H9 (cell line): ENCODE data around the gene JARID2. TPM values are rescaled to one million over a fixed set of nuclear protein-coding genes. Genes with fewer than 3 reads are reported as not detected.

Experiments
- DNase-seq: peaks from one replicate; pipeline ENCODE4 v3.0.0-alpha.2; 2017
- H2AFZ ChIP-seq: one replicate; pipeline ENCODE4 v1.6.1; 2013; ENCODE audit warnings: mild to moderate bottlenecking, low read length, control low read depth, moderate library complexity
- H2AK5ac ChIP-seq: 2 replicates; pipeline ENCODE4 v1.6.1; 2013; ENCODE audit warnings: low read length, control low read depth, mixed read lengths; ENCODE audit not compliant: insufficient read length
- H2BK120ac ChIP-seq: one replicate; pipeline ENCODE4 v1.6.1; 2013; ENCODE audit warnings: low read depth, mild to moderate bottlenecking, low read length, control low read depth, inconsistent platforms; ENCODE audit not compliant: poor library complexity, severe bottlenecking
- H2BK12ac ChIP-seq: 2 replicates; pipeline ENCODE4 v1.6.1; 2013; ENCODE audit warnings: low read length, control low read depth, mixed read lengths, low read depth; ENCODE audit not compliant: insufficient read length
- H2BK15ac ChIP-seq: 2 replicates; pipeline ENCODE4 v1.6.1; 2013; ENCODE audit warnings: low read depth, low read length, control low read depth
- H2BK20ac ChIP-seq: one replicate; pipeline ENCODE4 v1.6.1; 2013; ENCODE audit warnings: low read depth, mild to moderate bottlenecking, low read length, control low read depth, inconsistent platforms; ENCODE audit not compliant: poor library complexity, severe bottlenecking
- H2BK5ac ChIP-seq: 2 replicates; pipeline ENCODE4 v1.6.1; 2013; ENCODE audit warnings: low read length, control low read depth, mixed read lengths; ENCODE audit not compliant: insufficient read length
- H3K14ac ChIP-seq: 2 replicates; pipeline ENCODE4 v1.6.1; 2013; ENCODE audit warnings: low read length, control low read depth; ENCODE audit not compliant: insufficient read depth
- H3K18ac ChIP-seq: 2 replicates; pipeline ENCODE4 v1.6.1; 2013; ENCODE audit warnings: low read depth, mild to moderate bottlenecking, mixed read lengths, low read length, control low read depth; ENCODE audit not compliant: insufficient read length
- H3K23ac ChIP-seq: 2 replicates; pipeline ENCODE4 v1.6.1; 2013; ENCODE audit warnings: low read length, control low read depth, mixed read lengths, low read depth; ENCODE audit not compliant: insufficient read length
- H3K23me2 ChIP-seq: 2 replicates; pipeline ENCODE4 v1.6.1; 2013; ENCODE audit warnings: low read depth, mild to moderate bottlenecking, mixed read lengths, low read length, control low read depth; ENCODE audit not compliant: insufficient read length, poor library complexity, severe bottlenecking
- H3K27ac ChIP-seq: 2 replicates; pipeline ENCODE4 v1.5.1; 2013; ENCODE audit warnings: low read length, control low read depth, mixed read lengths, low read depth; ENCODE audit not compliant: insufficient read length
- H3K27me3 ChIP-seq: 2 replicates; pipeline ENCODE4 v1.6.1; 2013; ENCODE audit warnings: low read length, control low read depth, inconsistent platforms; ENCODE audit not compliant: insufficient read depth
- H3K4ac ChIP-seq: 2 replicates; pipeline ENCODE4 v1.6.1; 2013; ENCODE audit warnings: low read depth, mild to moderate bottlenecking, control low read depth, inconsistent platforms, low read length, moderate library complexity
- H3K4me1 ChIP-seq: 2 replicates; pipeline ENCODE4 v1.6.1; 2013; ENCODE audit warnings: low read length, control low read depth, inconsistent platforms; ENCODE audit not compliant: insufficient read depth
- H3K4me2 ChIP-seq: 2 replicates; pipeline ENCODE4 v1.6.1; 2013; ENCODE audit warnings: low read length, control low read depth, mixed read lengths; ENCODE audit not compliant: insufficient read length, insufficient read depth
- H3K56ac ChIP-seq: 2 replicates; pipeline ENCODE4 v1.6.1; 2013; ENCODE audit warnings: low read depth, mild to moderate bottlenecking, mixed read lengths, low read length, control low read depth; ENCODE audit not compliant: insufficient read length
- H3K79me1 ChIP-seq: 2 replicates; pipeline ENCODE4 v1.6.1; 2013; ENCODE audit warnings: low read depth, mild to moderate bottlenecking, moderate library complexity, low read length, control low read depth, inconsistent platforms; ENCODE audit not compliant: insufficient read depth, poor library complexity, severe bottlenecking
- H3K79me2 ChIP-seq: 2 replicates; pipeline ENCODE4 v1.6.1; 2013; ENCODE audit warnings: low read length, control low read depth, inconsistent platforms; ENCODE audit not compliant: insufficient read depth
- H3K9ac ChIP-seq: 2 replicates; pipeline ENCODE4 v1.6.1; 2013; ENCODE audit warnings: low read length, control low read depth, mixed read lengths; ENCODE audit not compliant: insufficient read length; ENCODE audit errors: extremely low read depth
- H3K9me3 ChIP-seq: one replicate; pipeline ENCODE4 v1.6.1; 2013; ENCODE audit warnings: low read depth, low read length, inconsistent platforms; ENCODE audit not compliant: control insufficient read depth
- H3T11ph ChIP-seq: one replicate; pipeline ENCODE4 v1.6.1; 2013; ENCODE audit warnings: mild to moderate bottlenecking, low read length, control low read depth, inconsistent platforms
- H4K20me1 ChIP-seq: one replicate; pipeline ENCODE4 v1.6.1; 2013; ENCODE audit not compliant: control insufficient read depth, insufficient read length, insufficient read depth
- H4K5ac ChIP-seq: 2 replicates; pipeline ENCODE4 v1.6.1; 2013; ENCODE audit warnings: low read depth, mild to moderate bottlenecking, mixed read lengths, low read length, control low read depth; ENCODE audit not compliant: insufficient read length
- H4K8ac ChIP-seq: replicated peaks from 2 replicates; pipeline ENCODE4 v1.6.1; 2013; ENCODE audit warnings: low read length, control low read depth, mixed read lengths, low read depth; ENCODE audit not compliant: insufficient read length
- H4K91ac ChIP-seq: 2 replicates; pipeline ENCODE4 v1.6.1; 2013; ENCODE audit warnings: low read depth, mild to moderate bottlenecking, moderate library complexity, mixed read lengths, low read length, control low read depth; ENCODE audit not compliant: insufficient read length
- H3K27ac Mint-ChIP-seq, 3 experiments: 2 replicates in 2 of 3; 3 replicates in 1 of 3; pipeline ENCODE4 v1.8.0; 2020 to 2021; ENCODE audit warnings: mixed read lengths in 3 of 3, mild to moderate bottlenecking in 1 of 3, moderate library complexity in 1 of 3
- H3K27me3 Mint-ChIP-seq: 2 replicates; pipeline ENCODE4 v1.8.0; 2021; ENCODE audit warnings: low read depth, mild to moderate bottlenecking, moderate library complexity, mixed read lengths
- H3K36me3 Mint-ChIP-seq, 3 experiments: 2 replicates in 2 of 3; 3 replicates in 1 of 3; pipeline ENCODE4 v1.8.0; 2020 to 2021; ENCODE audit warnings: low read depth in 3 of 3, mixed read lengths in 3 of 3; ENCODE audit not compliant: insufficient read depth in 1 of 3
- H3K4me1 Mint-ChIP-seq, 2 experiments: 2 replicates each; pipeline ENCODE4 v1.8.0; 2020; ENCODE audit warnings: mixed read lengths in 2 of 2
- H3K4me3 Mint-ChIP-seq, 2 experiments: 2 replicates in 1 of 2; 3 replicates in 1 of 2; pipeline ENCODE4 v1.8.0; 2020 to 2021; ENCODE audit warnings: mild to moderate bottlenecking in 2 of 2, mixed read lengths in 2 of 2, moderate library complexity in 1 of 2
- H3K9me3 Mint-ChIP-seq, 2 experiments: 2 replicates in 1 of 2; 3 replicates in 1 of 2; pipeline ENCODE4 v1.8.0; 2020; ENCODE audit warnings: mild to moderate bottlenecking in 2 of 2, mixed read lengths in 2 of 2, moderate library complexity in 1 of 2
- WGBS: extraction: QIAGEN DNeasy Blood & Tissue Kit; methylation state at CpG from one replicate; pipeline ENCODE4 v1.1.7; 2013; ENCODE audit warnings: missing lambda C conversion rate, low lambda C conversion rate, mixed read lengths; ENCODE audit not compliant: insufficient read length; ENCODE audit errors: extremely low coverage; 5-methylcytosine and 5-hydroxymethylcytosine counted together
- total RNA-seq: library from RNA; stranded (reverse); gene quantifications from 2 replicates; pipeline ENCODE4 v1.2.1, GENCODE V29; 2021
- TF ChIP-seq, protein P1 (sequence below): fragments of 200-600 bp; sonication (generic); conservative IDR thresholded peaks from 3 replicates; pipeline ENCODE4 v1.8.0; 2021; ENCODE audit warnings: antibody characterized with exemption, mild to moderate bottlenecking

The JARID2 gene
- total RNA-seq, 1 experiment from 2014 or later = 174 TPM

DNA sequence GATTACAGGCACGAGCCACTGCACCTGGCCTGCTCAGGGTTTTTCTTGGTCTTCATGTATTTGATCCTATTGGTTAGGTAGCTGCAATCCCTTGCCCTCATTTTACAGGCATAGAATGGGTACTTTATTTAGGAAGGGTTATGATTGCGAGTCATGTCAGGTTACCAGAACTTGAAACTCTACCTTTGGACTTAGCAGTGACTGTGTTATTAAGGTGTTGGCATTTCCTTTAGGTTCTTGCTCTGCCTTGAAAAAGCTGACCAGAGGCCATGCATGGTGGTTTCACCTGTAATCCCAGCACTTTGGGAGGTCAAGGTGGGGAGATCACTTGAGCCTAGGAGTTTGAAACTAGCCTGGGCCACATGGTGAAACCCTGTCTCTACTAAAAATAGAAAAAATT is 24.5 kb downstream of the JARID2 start:
- no peak overlapping the region for H4K91ac ChIP-seq
- no peak overlapping the region for H2BK120ac ChIP-seq
- no peaks in the 10 kb centered on the region for H4K20me1 ChIP-seq
- Mint-ChIP-seq H3K27me3 (no peaks in the 10 kb centered on the region), H3K36me3 (peaks cover 23 to 47% (median 41%) of the 10 kb centered on the region in 3 experiments), H3K9me3 (no peaks in the 10 kb centered on the region), H3K4me1 (peaks cover 85 to 87% of the 10 kb centered on the region in 2 experiments), H3K4me3 (peak overlapping the region in 1 of 2 experiments; percentile 74; a peak in 1 of 5 replicates), H3K27ac (peak overlapping the region in 2 of 3 experiments; percentile 19 to 70; a peak in 2 of 7 replicates)
- no peak overlapping the region for H3K9ac ChIP-seq
- no peak overlapping the region for H3K27ac ChIP-seq
- H2BK12ac ChIP-seq = no peak overlapping the region
- H3K9me3 ChIP-seq = no peaks in the 10 kb centered on the region
- H3K14ac ChIP-seq = no peak overlapping the region
- TF ChIP-seq, protein P1, sequence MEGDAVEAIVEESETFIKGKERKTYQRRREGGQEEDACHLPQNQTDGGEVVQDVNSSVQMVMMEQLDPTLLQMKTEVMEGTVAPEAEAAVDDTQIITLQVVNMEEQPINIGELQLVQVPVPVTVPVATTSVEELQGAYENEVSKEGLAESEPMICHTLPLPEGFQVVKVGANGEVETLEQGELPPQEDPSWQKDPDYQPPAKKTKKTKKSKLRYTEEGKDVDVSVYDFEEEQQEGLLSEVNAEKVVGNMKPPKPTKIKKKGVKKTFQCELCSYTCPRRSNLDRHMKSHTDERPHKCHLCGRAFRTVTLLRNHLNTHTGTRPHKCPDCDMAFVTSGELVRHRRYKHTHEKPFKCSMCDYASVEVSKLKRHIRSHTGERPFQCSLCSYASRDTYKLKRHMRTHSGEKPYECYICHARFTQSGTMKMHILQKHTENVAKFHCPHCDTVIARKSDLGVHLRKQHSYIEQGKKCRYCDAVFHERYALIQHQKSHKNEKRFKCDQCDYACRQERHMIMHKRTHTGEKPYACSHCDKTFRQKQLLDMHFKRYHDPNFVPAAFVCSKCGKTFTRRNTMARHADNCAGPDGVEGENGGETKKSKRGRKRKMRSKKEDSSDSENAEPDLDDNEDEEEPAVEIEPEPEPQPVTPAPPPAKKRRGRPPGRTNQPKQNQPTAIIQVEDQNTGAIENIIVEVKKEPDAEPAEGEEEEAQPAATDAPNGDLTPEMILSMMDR = no peak
- no peak overlapping the region for H3K23ac ChIP-seq
- no peak overlapping the region for H3T11ph ChIP-seq
- H3K4me1 ChIP-seq = peaks cover 39% of the 10 kb centered on the region
- no peak overlapping the region for H2BK5ac ChIP-seq
- peaks cover 95% of the 10 kb centered on the region for H3K79me2 ChIP-seq
- H3K4me2 ChIP-seq = no peak overlapping the region
- H2BK15ac ChIP-seq = no peak overlapping the region
- no peak overlapping the region for H4K8ac ChIP-seq
- H3K27me3 ChIP-seq = no peaks in the 10 kb centered on the region
- H4K5ac ChIP-seq = no peak overlapping the region
- H3K4ac ChIP-seq = no peak overlapping the region
- no peak overlapping the region for H3K56ac ChIP-seq
- peaks cover 3% of the 10 kb centered on the region for H3K23me2 ChIP-seq
- no peak overlapping the region for H2AK5ac ChIP-seq
- no peak overlapping the region for H2BK20ac ChIP-seq
- no peaks in the 10 kb centered on the region for H3K79me1 ChIP-seq
- no peak for DNase-seq
- no peak overlapping the region for H3K18ac ChIP-seq
- H2AFZ ChIP-seq = no peak overlapping the region
- WGBS = no CpG with 5 or more reads among the region's 2 CpGs
